D721Med (cell line): ENCODE measurements around the gene NFATC3.

Source experiments
- DNase-seq: peaks from one replicate; pipeline ENCODE4 v3.0.0; 2011; ENCODE audit warnings: low spot score; ENCODE audit not compliant: insufficient read length
- FAIRE-seq: peaks from 2 replicates; lab custom pipeline; 2011; peaks lifted over from hg19 to GRCh38; lab: Jason Lieb, UNC
- TF ChIP-seq, protein P1 (sequence below): IDR thresholded peaks from 2 replicates; pipeline ENCODE4 v1.5.1; 2012; ENCODE audit warnings: mild to moderate bottlenecking, control low read depth; ENCODE audit not compliant: insufficient read depth; ENCODE audit errors: missing control alignments

NFATC3 gene

DNA sequence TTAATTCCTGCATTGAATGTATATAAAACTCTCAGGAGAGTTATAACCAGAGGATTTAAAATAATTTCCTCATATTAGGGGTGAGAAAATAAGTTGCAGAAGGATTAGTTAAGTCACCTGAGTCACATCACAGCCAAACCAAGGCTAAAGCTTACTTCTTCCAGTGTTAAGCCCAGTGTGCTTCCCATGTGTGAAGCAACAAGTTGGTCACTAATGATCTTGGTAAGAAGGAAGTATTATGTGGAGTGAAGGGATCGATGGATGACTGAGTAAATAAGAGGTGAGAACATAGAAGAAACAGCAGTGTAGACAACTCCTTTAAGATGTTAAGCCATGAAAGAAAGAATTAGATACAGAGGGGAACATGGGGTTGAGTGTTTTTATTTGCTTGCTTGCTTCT is 130.1 kb downstream of the NFATC3 start:
- TF ChIP-seq, protein P1, sequence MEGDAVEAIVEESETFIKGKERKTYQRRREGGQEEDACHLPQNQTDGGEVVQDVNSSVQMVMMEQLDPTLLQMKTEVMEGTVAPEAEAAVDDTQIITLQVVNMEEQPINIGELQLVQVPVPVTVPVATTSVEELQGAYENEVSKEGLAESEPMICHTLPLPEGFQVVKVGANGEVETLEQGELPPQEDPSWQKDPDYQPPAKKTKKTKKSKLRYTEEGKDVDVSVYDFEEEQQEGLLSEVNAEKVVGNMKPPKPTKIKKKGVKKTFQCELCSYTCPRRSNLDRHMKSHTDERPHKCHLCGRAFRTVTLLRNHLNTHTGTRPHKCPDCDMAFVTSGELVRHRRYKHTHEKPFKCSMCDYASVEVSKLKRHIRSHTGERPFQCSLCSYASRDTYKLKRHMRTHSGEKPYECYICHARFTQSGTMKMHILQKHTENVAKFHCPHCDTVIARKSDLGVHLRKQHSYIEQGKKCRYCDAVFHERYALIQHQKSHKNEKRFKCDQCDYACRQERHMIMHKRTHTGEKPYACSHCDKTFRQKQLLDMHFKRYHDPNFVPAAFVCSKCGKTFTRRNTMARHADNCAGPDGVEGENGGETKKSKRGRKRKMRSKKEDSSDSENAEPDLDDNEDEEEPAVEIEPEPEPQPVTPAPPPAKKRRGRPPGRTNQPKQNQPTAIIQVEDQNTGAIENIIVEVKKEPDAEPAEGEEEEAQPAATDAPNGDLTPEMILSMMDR = no peak
- DNase-seq = no peak
- no peak for FAIRE-seq

DNA sequence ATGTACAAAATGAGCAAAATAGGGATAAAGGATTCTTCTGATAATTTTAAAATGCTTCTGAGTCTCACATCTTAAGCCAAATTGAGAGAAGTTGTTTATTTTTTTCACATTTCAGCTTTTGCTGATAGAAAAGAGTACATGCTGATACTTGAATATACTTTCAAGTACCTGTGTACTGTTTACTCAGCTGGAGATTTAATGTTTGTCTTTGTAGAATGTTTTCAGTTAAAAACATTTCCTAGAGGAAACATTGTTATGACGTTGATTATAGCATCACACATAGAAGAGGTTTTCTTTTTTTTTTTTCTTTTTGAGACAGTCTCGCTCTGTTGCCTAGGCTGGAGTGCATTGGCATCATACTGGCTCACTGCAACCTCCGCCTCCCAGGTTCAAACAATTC is 131.1 kb downstream of the NFATC3 start:
- FAIRE-seq (no peak), DNase-seq (no peak)
- TF ChIP-seq, protein P1 = no peak

DNA sequence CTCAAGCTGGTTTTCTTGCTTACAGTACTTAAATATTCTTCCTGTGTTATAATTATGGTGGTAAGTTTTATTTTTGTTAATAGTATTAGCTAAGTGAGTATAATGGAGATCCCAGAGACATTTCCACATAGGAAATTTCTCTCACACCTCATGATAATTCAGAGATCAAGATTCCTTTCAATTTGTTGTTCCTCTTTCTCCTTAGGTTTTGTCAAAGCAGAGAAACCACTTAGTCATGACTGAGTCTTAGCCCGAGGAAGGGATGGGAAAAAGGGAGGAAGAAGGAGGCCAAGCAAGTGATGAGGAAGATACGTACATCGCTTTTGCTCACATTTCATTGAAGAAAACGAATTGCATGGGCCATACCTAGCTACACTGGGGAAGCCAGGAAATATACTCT is 132.3 kb downstream of the NFATC3 start:
- no peak for FAIRE-seq
- DNase-seq = no peak
- TF ChIP-seq, protein P1 = no peak

DNA sequence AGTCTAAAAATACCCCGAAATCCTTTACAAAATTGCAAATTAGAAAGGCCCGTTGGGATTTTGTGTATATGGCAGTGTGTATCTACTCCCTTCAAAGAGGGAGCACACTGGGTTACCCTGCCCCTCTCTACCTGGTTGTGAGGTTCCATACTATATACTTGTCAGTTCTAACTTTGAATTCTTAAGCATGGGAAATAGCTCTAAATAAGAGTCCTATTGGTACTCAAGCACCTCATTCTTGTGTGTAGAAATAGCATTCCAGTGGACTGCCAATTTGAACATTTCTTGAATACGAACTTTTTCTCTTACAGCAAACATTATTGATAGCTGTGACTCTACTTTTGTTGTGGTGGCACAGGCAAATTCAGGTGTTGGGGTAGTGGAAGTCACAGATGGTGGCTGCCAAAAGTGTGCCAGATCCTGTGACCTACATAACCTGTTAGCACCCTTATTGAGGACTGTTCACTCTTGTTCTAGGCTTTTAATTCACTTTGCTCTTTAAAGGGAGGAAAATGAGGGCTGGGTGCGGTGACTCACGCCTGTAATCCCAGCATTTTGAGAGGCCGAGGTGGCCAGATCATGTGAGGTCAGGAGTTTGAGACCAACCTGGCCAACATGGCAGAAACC is 134.7 kb downstream of the NFATC3 start:
- FAIRE-seq = no peak

DNA sequence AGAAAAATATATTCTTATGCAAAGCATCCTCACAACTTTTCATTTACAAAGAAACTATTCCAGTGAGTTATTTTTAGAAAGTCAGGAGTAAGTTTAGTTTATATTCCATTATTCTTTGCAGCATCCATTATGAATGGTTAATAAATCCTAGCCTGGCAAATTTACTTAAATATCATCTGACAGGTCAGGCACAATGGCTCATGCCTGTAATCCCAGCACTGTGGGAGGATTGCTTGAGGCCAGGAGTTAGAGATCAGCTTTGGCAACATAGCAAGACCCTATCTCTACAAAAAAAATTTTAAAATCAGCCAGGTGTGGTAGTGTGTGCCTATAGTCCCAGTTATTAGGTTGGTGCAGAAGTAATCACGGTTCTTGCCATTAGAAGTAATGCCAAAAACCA is 137.9 kb downstream of the NFATC3 start:
- TF ChIP-seq, protein P1 = no peak
- FAIRE-seq = no peak
- DNase-seq = no peak

More for the DNA sequence above, 134.7 kb downstream of the NFATC3 start:
- TF ChIP-seq, protein P1 = no peak
- no peak for DNase-seq

DNA sequence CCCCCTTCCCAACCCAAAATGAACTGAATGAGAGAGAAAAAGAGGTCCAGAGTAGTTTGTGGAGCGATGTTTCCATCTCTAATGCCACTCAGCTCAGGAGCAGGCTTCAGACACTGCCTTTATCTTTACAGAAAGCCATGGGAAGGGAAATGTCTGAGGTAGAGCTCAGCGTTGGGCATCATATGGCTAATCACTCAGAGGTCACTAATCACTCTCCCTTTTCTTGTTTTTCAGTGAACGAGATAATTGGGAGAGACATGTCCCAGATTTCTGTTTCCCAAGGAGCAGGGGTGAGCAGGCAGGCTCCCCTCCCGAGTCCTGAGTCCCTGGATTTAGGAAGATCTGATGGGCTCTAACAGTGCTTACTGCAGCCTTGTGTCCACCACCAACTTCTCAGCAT is 140.9 kb downstream of the NFATC3 start:
- TF ChIP-seq, protein P1 = no peak
- DNase-seq (no peak), FAIRE-seq (no peak)

DNA sequence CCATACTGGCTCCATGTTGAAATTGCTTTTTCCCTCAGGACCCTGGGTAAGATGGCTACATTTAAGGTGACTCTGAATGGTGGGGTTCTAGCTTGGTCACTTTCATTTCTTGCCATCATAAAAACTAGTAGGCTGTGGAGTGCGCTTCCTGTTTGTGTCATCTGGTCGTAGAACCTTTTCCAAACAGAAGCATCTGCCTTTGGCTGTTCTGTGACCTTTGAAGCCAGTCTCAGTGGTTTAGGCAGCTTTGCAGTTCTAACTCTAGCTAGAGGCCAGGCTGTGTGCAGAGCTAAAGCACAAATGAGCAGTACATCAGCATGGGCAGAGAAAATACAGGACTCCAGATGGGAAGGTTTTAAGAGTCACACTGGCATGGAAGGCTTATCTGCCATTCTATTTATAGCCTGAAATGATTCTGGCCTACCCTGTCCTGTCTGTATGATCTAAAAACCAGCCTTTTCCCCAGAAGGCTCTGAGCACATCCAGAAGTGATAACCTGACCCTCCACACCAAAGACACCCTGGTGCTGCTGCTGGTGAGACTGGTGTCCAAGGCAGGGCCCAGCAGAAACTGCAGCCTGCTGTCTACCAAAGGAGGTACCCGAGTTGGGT is 142.1 kb downstream of the NFATC3 start:
- no peak for FAIRE-seq
- TF ChIP-seq, protein P1 = no peak
- no peak for DNase-seq
